ENCODE measurements around the gene CD82. TPM values are rescaled to one million over a fixed set of nuclear protein-coding genes. Genes with fewer than 3 reads are reported as not detected.
"Not testable (repeated sequence)": the region's sequence is repeated elsewhere in the genome, so short reads cannot be mapped to it uniquely, and the experiment has no call there.

Gene CD82
- total RNA-seq, 1 donor from 2014 or later = 144 TPM

DNA sequence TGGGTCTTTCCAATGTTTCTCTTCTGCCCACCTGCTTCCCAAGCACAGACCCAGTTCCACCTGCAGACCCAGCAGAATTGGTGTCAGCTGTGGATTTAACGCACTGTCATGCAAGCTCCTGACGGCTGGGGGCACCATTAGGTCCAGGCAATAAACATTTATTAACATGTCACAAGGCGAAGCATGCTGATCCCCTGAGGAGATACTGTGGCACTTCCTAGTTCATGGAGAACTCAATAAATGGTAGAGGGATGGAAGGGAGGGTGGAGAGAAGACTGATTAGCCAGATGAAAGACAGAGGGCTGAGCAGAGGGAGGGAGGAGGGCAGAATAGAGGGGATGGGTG, 93.0 kb downstream of the CD82 start:
- H3K27ac ChIP-seq = no peak overlapping the region
- H3K9me3 ChIP-seq = no peaks in the 10 kb centered on the region
- no peaks in the 10 kb centered on the region for H3K4me1 ChIP-seq
- intact Hi-C loops (cut with DNase I) = no loop called here
- TF ChIP-seq, protein P1, sequence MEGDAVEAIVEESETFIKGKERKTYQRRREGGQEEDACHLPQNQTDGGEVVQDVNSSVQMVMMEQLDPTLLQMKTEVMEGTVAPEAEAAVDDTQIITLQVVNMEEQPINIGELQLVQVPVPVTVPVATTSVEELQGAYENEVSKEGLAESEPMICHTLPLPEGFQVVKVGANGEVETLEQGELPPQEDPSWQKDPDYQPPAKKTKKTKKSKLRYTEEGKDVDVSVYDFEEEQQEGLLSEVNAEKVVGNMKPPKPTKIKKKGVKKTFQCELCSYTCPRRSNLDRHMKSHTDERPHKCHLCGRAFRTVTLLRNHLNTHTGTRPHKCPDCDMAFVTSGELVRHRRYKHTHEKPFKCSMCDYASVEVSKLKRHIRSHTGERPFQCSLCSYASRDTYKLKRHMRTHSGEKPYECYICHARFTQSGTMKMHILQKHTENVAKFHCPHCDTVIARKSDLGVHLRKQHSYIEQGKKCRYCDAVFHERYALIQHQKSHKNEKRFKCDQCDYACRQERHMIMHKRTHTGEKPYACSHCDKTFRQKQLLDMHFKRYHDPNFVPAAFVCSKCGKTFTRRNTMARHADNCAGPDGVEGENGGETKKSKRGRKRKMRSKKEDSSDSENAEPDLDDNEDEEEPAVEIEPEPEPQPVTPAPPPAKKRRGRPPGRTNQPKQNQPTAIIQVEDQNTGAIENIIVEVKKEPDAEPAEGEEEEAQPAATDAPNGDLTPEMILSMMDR (IDR thresholded peaks at IDR 0.05) = peak; percentile 18
- no peaks in the 10 kb centered on the region for H3K27me3 ChIP-seq
- ATAC-seq (no peak), DNase-seq (no peak)
- no peaks in the 10 kb centered on the region for H3K36me3 ChIP-seq
- H3K4me3 ChIP-seq = no peak overlapping the region

DNA sequence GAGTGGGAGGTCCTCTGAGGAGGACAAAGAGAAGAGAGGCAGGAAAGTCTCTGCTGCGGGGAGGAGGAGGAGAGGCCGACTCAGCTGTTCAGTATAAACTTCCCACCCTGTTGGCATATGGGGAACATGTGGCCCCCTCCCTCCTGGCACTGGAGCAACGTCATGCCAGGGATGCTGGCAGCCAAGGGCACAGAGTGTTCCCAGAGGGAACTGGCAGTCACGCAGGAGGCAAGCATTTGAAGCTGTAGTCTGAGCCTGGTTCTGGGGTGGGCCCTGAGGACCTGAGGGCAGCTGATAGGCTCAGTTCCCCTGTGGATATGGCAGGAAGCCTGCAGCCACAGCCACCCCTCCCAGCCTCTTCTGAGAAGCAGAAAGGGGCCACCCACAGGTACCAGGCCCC, 94.2 kb downstream of the CD82 start:
- ATAC-seq (peak; percentile 48), DNase-seq (no peak)
- no peaks in the 10 kb centered on the region for H3K36me3 ChIP-seq
- H3K27ac ChIP-seq = no peak overlapping the region
- H3K4me1 ChIP-seq = no peaks in the 10 kb centered on the region
- no peaks in the 10 kb centered on the region for H3K27me3 ChIP-seq
- no peaks in the 10 kb centered on the region for H3K9me3 ChIP-seq
- intact Hi-C loops (cut with DNase I) = no loop called here
- H3K4me3 ChIP-seq = no peak overlapping the region
- TF ChIP-seq, protein P1 (IDR thresholded peaks at IDR 0.05) = no peak

DNA sequence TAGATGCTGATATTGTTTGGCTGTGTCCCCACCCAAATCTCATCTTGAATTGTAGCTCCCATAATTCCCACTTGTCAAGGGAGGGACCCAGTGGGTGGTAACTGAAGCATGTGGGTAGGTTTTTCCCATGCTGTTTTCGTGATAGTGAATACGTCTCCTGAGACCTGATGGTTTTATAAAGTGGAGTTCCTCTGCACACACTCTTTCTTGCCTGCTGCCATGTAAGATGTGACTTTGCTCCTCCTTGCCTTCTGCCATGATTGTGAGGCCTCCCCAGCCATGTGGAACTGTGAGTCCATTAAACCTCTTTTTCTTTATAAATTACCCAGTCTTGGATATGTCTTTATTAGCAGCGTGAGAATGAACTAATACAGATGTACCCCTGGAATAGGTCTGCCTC, 95.1 kb downstream of the CD82 start:
- H3K27ac ChIP-seq; H3K36me3 ChIP-seq; intact Hi-C loops (cut with DNase I); DNase-seq; H3K4me3 ChIP-seq; H3K27me3 ChIP-seq; ATAC-seq; H3K9me3 ChIP-seq; H3K4me1 ChIP-seq: not testable (repeated sequence)

DNA sequence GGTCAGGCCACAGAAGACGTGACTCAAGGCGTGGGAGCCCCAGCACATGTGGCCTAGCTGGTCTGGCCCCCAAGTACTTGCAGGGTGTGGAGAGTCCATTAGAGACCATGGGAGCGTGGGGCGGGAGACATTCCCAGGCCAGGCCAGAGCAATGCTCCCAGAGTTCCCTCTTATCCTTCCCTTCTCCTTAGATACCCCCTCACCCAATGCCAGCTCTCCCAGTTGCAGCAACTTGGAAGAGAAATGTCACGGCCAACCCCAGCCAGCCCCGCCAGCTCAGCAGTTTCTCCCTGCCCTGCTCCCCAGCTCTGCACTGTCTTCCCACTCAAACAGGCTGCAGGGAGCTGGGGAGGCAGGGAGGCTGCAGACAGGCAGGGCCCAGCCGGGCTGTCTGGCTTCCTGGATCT, 95.9 kb downstream of the CD82 start:
- Histone ChIP-seq H3K4me1 (no peaks in the 10 kb centered on the region), H3K27ac (no peak overlapping the region), H3K4me3 (no peak overlapping the region), H3K9me3 (no peaks in the 10 kb centered on the region), H3K27me3 (no peaks in the 10 kb centered on the region), H3K36me3 (no peaks in the 10 kb centered on the region)
- no peak for DNase-seq
- TF ChIP-seq, protein P1 (IDR thresholded peaks at IDR 0.05) = no peak
- ATAC-seq = no peak
- intact Hi-C loops (cut with DNase I) = no loop called here

Other genes with a start within 250 kb of the CD82 start
- gene TSPAN18, start 161.3 kb downstream of the CD82 start, total RNA-seq = 46.4 TPM

All from upper lobe of right lung (tissue), 1 donor.